ENCODE measurements around the gene CYTH3.

GRCh38 chr7:6260291-6261187, 11.9 kb downstream of the CYTH3 start:
- TF ChIP-seq, protein P1, sequence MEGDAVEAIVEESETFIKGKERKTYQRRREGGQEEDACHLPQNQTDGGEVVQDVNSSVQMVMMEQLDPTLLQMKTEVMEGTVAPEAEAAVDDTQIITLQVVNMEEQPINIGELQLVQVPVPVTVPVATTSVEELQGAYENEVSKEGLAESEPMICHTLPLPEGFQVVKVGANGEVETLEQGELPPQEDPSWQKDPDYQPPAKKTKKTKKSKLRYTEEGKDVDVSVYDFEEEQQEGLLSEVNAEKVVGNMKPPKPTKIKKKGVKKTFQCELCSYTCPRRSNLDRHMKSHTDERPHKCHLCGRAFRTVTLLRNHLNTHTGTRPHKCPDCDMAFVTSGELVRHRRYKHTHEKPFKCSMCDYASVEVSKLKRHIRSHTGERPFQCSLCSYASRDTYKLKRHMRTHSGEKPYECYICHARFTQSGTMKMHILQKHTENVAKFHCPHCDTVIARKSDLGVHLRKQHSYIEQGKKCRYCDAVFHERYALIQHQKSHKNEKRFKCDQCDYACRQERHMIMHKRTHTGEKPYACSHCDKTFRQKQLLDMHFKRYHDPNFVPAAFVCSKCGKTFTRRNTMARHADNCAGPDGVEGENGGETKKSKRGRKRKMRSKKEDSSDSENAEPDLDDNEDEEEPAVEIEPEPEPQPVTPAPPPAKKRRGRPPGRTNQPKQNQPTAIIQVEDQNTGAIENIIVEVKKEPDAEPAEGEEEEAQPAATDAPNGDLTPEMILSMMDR (optimal IDR thresholded peaks at IDR 0.05 in 1 of 3, IDR thresholded peaks at IDR 0.05 in 1 of 3, conservative IDR thresholded peaks at IDR 0.05 in 1 of 3; ENCODE audit: extremely low read depth in 1 of 3, insufficient read depth in 2 of 3, low read length in 3 of 3) = no peak
- no peak for TF ChIP-seq EZH2 (IDR thresholded peaks at IDR 0.05; ENCODE audit: low read length)
